GM19193 (cell line): Measurements from ENCODE around the gene MRO.

Experiments
- POLR2A ChIP-seq: IDR thresholded peaks from 4 replicates; pipeline ENCODE4 v1.6.1; 2011; ENCODE audit not compliant: insufficient read depth, insufficient read length; ENCODE audit errors: extremely low read depth

Gene MRO

DNA sequence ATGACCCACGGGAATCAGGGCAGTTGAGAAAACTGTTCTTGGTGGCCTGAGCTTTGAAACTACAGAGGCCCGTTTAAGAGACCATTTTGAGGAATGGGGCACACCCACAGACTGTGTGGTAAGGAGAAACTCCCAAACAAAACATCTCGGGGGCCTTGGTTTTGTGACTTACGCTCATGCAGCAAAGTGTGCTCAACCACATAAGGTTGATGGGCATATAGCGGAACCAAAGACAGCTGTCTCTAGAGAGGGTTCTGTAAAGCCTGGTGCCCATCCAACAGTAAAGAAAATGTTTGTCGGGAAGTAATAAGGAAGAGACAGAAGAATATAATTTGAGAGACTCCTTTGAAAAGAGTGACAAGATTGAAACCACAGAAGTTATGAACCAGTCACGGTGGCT lies 5.4 kb downstream of the MRO start:
- TF ChIP-seq POLR2A = no peak

DNA sequence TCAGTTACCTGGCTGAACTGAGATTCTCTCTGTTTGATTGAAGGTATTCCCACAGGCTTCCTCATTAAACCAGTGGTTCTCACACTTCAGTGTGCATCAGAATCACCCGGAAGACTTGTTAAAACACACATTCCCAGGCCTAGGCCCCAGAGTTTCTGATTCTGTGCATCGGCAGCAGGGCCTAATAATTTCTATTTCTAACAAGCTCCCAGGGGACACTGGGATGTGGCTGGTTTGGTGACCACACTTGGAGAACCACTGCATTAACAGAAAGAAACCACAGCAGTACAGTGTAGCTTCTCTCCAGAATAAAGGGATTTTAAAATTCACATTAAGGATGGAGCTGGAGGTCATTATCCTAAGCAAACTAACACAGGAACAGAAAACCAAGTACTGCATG lies 6.5 kb downstream of the MRO start:
- no peak for TF ChIP-seq POLR2A

DNA sequence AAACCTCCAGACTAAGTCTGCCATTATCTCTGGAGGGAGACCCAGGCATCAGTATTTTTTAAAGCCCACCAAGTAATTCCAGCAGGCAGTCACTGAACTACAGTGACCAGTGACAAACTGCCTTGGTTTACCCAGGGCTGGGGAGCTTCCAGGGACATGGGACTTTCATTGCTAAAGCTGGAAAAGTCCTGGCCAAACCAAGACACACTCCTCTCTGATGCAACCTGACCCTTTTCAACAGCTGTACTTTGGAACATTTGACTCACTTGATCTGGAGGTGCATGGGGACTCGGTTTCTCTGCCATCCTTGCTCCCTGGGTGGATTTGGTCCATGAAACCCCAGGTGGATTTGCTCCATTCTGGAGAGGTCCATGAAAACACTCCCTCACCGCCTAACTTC lies 7.0 kb downstream of the MRO start:
- TF ChIP-seq POLR2A = no peak

DNA sequence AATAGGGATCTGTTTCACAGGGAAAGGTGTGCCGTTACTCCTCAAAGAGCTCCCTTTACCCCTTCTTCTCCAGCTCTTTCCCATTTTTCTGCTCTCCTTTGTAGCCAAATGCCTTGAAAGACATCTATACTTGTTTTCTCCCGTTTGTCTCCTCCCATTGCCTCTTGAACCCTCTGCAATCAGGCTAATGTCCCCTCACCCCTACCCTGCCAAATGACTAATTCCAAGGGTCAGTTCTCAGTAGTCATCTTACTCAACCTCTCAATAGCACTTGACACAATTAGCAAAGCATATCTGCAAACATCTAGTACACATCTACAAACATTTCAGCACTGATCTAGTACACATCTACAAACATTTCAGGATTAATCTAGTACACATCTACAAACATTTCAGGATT lies 12.6 kb downstream of the MRO start:
- no peak for TF ChIP-seq POLR2A

DNA sequence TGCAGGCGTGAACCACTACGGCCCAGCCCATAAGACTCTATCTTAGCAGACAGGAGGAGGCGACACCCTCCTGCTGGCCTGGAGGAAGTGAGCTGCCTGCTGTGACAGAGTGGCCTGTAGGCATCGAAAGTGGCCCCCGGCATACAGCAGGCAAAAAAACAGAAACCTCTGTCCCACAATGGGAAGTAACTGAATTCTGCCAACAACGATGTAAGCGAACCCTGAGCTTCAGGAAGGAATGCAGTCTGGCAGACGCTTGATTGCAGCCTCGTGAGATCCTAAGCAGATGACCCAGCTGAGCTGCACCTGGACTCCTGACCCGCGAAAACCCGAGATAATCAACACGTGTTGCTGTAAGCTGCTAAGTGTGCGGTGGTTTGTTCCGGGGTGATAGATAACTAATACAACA lies 13.6 kb downstream of the MRO start:
- TF ChIP-seq POLR2A = no peak

DNA sequence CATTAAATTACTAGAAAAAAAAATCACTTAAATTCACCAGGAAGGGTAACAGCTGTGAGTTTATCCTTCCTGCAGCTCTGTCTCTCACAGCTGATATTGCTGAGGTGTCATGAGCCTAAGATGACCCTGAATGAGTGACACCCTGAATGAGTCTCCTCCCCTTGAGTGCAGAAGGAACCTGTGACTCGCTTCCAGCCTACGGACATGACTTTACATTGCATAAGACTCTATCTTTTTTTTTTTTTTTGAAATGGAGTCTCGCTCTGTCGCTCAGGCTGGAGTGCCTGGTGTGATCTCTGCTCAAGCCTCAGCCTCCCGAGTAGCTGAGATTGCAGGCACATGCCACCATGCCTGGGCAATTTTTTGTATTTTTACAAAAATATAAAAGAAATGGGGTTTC lies 14.1 kb downstream of the MRO start:
- no peak for TF ChIP-seq POLR2A

DNA sequence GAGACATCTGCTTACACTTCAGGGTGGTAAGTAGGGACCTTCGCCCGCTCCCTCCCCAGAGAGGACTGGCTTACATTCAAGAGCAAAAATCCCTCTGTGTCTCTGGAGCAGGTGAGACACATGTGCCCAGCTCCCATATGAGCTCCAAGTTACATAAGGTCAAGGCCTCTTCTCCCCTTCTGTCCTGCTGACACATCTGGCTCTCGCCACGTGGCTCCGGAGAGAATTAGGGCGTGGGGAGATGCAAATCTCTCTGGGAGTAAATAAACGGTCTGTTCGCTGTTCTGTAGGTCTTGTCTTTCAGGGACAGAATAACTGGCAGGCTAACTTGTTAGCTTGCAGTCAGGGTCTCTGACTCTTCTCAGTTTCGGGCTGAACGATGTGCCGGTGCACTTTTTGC lies 16.2 kb downstream of the MRO start:
- no peak for TF ChIP-seq POLR2A

DNA sequence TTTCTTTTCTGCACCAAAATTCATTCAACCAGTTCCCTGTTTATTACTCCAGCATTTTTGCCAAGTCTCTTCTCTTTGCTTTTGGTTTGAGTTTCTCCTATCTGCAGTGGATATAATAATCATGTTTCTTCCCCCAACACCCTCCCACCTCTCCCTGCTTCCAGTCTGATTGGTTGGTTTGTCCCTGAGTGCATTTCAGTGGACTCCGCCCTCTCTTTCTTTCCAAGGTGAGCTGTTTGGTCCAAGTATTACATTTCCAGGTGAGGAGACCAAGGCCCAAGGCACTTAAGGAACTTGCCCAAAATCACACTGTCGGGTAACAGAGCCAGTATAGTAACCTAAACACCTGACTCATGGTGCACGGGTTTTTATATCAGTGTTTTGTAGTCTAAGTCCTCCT lies 17.7 kb downstream of the MRO start:
- TF ChIP-seq POLR2A = no peak

DNA sequence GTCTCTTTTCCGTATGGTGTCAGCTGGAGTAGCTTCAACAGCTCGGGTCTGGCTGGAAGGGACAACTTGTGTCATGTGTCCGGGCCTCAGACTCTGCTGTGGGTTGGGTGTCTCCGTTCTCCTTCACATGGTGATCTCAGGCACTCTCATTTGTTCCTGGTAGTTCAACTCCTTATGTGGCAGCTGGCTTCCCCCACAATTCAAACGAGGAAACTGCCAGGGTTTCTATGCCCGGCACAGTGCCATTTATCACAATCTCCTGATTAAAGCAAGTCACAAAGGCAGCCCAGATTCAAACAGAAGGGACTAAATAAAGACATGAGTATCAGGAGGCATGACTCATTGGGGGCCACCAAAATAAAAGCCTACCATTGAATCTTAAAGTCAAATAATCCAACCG lies 22.7 kb downstream of the MRO start:
- no peak for TF ChIP-seq POLR2A

DNA sequence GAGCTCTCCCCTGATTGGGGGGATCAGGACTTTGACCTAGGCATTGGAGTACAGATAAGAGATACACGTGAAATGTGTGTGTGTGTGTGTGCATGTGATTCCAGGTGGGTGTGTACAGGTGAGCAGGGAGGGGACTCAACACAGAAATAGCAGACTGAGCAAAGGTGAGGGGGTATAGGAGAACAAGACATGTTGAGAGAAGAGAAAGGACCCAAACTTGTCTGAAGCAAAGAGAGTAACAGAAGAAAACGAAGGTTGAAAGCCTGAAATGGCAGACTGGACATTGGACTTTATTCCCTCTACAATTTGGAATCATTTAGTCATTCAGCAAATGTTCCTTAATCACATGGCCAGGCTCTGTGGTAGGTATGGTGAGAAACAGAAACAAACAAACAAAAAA lies 23.3 kb downstream of the MRO start:
- no peak for TF ChIP-seq POLR2A

DNA sequence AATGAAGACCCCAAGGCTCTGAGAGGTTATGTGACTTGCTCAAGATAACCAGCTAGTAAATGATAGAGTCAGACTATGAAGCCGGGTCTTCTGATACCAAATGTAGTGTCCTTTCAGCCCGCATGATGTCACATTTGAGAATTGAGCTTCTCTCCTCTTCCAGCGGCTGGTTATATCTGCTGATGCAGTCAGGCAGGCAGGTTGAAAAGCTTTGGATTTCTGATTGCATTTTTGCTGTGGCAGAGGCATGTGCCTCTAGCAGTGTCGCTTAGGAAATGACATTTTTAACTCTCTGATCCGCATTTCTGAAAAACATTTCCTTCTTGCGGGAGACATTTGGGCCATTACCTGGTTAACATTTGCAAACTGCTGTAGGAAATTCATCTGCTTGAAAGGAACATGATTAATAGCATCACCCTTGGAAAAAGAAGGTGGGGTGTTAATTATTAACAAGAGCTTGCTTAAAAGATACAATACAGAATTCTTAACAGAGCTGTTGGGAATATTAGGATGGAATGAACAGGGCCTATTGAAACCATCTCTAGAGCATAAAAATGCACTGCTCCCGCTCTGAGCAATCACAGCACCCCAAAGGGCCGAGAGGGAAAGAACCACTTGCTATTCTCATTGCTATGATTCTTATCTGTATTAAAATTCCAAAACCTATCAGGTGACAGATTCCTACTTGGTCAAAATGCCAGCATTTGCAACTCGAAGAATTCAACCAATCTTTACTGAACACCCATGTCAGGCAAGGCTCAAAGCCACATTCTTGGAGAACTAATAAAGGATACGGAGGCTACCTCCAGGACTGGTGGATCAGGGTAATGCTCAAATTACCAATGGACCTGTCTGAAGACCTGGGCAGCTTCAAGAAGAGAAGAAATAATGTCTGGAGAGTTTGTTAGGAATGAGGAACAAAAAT lies 25.9 kb downstream of the MRO start:
- TF ChIP-seq POLR2A = no peak

DNA sequence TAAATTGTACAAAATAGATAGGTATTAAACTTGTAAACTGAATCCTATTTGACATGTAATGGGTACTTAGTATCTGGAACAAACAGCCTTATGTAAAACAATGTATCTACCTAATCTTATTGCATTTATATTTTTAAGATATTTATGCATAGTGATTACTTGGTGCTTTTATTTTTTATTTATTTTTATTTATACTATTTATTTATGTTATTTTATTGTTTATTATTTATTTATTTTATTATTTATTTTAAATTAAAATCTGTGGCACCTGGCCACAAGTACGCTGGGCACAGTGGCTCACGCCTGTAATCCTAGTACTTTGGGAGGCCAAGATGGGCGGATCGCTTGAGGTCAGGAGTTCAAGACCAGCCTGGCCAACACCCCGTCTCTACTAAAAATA lies 26.9 kb downstream of the MRO start:
- no peak for TF ChIP-seq POLR2A

DNA sequence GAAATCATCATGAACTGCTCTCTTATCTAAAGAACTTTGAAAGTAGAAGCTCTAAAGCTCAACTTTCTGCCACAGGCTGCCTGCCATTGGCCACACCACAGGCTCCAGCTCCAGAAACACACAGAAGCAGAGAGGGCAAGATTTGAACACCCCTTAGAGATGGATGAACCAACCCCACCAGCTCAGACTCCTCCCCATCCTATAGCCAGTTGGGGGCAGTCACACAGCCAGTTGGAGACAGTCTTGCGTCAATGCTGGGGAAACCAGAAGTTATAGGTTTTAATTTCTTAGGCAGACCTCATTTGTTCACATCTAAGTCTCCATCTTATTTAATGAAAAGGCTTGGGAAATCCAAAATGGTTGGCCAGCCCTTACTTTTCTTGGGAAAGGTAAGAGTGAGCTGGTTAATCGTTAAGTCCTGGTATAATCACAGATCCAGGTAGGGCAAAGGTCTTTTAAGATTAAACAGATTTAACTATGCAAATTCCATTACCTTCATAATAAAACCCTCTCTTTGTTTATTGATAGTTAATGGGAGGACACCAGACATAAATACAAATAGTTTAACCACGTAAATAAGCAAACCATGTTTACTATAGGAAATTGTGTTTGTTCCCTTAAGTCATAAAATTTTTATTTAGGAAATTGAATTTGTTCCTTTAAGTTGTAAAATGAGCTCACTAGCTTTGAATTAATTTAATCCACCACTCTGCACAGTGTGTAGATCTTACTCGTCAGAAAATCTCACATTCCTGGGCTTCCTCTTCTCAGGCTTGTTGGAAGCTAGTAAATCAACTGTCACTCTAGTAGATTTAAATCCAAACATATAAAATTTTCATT lies 28.0 kb downstream of the MRO start:
- no peak for TF ChIP-seq POLR2A

DNA sequence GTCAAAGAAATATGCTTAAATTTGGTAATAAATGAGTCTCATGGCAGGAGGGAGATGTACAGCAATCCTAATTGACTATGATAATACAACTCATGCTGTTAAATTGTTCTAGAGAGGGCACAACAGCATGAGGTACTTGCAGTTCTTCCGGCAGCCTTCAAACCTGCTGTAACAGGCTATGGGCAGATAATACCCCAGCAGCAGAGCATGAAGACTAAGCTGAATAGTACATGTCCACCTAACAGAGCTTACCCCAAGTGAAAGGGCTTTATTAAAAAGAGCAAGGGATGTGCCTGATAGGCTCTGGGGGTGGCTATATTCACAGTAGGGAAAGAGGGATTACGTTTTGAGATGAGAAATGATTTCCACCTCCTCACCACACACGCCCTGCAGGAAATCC lies 28.9 kb downstream of the MRO start:
- no peak for TF ChIP-seq POLR2A

DNA sequence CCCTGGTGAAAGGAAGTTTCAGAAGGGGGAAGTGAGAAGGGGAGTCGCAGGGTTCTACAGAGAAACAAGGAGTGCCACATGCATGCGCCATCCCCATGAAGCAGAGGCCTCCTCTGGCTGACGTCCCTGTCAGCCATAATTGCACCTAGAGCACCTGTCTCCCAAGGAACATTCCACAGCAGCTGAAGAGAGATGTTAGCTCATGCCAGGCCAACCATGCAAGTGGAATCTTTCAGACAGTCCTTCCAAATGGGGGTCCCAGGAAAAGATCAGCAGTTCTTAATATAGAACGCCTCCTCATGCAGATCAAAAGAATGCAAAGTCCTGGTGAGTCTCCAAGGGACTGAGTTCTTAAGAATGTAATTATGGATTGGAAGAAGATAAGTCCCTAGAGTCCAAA lies 29.6 kb downstream of the MRO start:
- no peak for TF ChIP-seq POLR2A

DNA sequence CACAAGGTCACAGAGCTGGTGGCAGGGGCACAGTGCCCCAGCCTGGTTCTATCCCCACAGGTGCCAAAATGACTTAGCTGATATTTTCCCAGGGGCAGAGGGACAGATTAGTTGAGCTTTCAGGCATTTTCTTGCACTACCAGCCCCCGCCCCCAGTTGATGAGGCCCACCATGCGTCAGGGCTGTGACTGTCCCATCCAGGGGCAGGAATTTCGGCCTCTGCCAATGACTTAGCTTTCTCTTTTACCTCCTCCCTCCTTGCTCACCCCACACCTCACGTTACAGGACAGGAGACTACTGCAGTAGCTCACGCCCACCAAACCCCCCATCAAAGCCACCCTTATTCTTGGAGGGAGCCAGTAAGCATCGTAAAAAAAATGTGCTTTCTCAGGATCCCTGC lies 31.5 kb downstream of the MRO start:
- TF ChIP-seq POLR2A = no peak
